ENCODE data around the gene VPS26A. TPM values are rescaled to one million over a fixed set of nuclear protein-coding genes. Genes with fewer than 3 reads are reported as not detected.

The VPS26A gene
- total and polyA plus RNA-seq, 2 donors (not counting 3 experiments of a cell fraction or from before 2014, with no cell fraction given), result 11.7 to 60.3 TPM

DNA sequence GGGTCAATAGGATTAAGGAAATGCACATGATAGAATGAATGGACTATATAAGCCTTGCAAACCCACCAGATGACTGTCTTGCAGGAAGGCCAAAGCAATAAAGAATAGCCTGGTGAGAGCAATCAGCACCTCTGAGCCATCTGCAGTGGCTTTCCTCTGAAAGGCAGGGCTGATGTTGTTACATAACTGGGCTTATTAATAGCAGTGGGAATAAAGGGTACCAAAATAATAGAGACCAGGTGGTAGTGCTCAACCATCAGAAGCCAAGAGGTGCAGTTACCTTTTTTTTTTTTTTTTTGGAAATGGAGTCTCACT, 16.8 kb upstream of the VPS26A start:
- Histone ChIP-seq H3K4me3 (replicated peaks in 1 of 3; ENCODE audit: insufficient read depth in 1 of 3, low read depth in 1 of 3, low read length in 3 of 3) (no peak overlapping the region), H3K4me1 (ENCODE audit: control insufficient read depth, extremely low read depth, insufficient read depth, low read length) (peaks cover 8% of the 10 kb centered on the region), H4K20me1 (replicated peaks; ENCODE audit: control insufficient read depth, extremely low read depth, insufficient read depth, low read length) (no peaks in the 10 kb centered on the region), H3K9me1 (replicated peaks; ENCODE audit: control insufficient read depth, extremely low read depth, insufficient read depth, low read length) (no peaks in the 10 kb centered on the region), H3K27ac (ENCODE audit: insufficient read depth, low read depth, low read length) (no peak overlapping the region), H3K79me2 (ENCODE audit: control insufficient read depth, insufficient read depth, low read length) (peaks cover 13% of the 10 kb centered on the region), H3K27me3 (ENCODE audit: control insufficient read depth in 2 of 2, insufficient read depth in 2 of 2, low read length in 2 of 2) (no peaks in the 10 kb centered on the region), H3K36me3 (ENCODE audit: control insufficient read depth in 2 of 2, extremely low read depth in 1 of 2, insufficient read depth in 2 of 2, low read length in 2 of 2) (peaks cover 6 to 16% of the 10 kb centered on the region in 2 experiments), H3K9ac (replicated peaks; ENCODE audit: extremely low read depth, insufficient read depth, low read length) (no peak overlapping the region), H3K4me2 (ENCODE audit: insufficient read depth, low read length) (no peak overlapping the region), H3K9me3 (replicated peaks; ENCODE audit: control insufficient read depth, insufficient read depth, low read length) (no peaks in the 10 kb centered on the region), H2AFZ (ENCODE audit: low read depth, low read length) (no peak overlapping the region)
- no peak for DNase-seq (ENCODE audit: low read depth, low spot score)
- BruUV-seq (replicated peaks), result no TSS peak
- ChIA-PET CTCF (no interaction called here), POLR2A (no interaction called here)
- FAIRE-seq, result no peak
- intact Hi-C loops (cut with micrococcal nuclease), result no loop called here
- no peak for TF ChIP-seq JUN (IDR thresholded peaks at IDR 0.05; ENCODE audit: borderline replicate concordance, insufficient read depth, insufficient read length, low read depth)
- TF ChIP-seq POLR2A (IDR thresholded peaks at IDR 0.05; ENCODE audit: low read depth, low read length), result no peak
- TF ChIP-seq, protein P1, sequence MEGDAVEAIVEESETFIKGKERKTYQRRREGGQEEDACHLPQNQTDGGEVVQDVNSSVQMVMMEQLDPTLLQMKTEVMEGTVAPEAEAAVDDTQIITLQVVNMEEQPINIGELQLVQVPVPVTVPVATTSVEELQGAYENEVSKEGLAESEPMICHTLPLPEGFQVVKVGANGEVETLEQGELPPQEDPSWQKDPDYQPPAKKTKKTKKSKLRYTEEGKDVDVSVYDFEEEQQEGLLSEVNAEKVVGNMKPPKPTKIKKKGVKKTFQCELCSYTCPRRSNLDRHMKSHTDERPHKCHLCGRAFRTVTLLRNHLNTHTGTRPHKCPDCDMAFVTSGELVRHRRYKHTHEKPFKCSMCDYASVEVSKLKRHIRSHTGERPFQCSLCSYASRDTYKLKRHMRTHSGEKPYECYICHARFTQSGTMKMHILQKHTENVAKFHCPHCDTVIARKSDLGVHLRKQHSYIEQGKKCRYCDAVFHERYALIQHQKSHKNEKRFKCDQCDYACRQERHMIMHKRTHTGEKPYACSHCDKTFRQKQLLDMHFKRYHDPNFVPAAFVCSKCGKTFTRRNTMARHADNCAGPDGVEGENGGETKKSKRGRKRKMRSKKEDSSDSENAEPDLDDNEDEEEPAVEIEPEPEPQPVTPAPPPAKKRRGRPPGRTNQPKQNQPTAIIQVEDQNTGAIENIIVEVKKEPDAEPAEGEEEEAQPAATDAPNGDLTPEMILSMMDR (IDR thresholded peaks at IDR 0.05; ENCODE audit: extremely low read depth in 1 of 2, insufficient read depth in 1 of 2, low read depth in 1 of 2, low read length in 2 of 2), result no peak
- TF ChIP-seq MYC (IDR thresholded peaks at IDR 0.05; ENCODE audit: low read depth, low read length), result no peak
- TF ChIP-seq FOS (IDR thresholded peaks at IDR 0.05; ENCODE audit: borderline replicate concordance, insufficient read depth, low read length), result no peak
- TF ChIP-seq GATA2 (IDR thresholded peaks at IDR 0.05; ENCODE audit: insufficient read depth, insufficient read length, low read depth, low read length), result no peak
- TF ChIP-seq EZH2 (IDR thresholded peaks at IDR 0.05; ENCODE audit: borderline replicate concordance, low read depth, low read length, severe bottlenecking), result no peak
- TF ChIP-seq POLR2AphosphoS5 (IDR thresholded peaks at IDR 0.05; ENCODE audit: insufficient read depth, low read depth, low read length), result no peak
- TF ChIP-seq, protein P2, sequence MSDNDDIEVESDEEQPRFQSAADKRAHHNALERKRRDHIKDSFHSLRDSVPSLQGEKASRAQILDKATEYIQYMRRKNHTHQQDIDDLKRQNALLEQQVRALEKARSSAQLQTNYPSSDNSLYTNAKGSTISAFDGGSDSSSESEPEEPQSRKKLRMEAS (IDR thresholded peaks at IDR 0.05; ENCODE audit: insufficient read depth, insufficient read length), result no peak
- dilution Hi-C loops (cut with MboI; ENCODE audit: extremely low pct_ligation_motif_present, low sequenced_read_pairs), result no loop called here
